Body of pancreas (tissue), 4 donors: ENCODE measurements around the gene SSC5D.

ENCODE experiments used
- POLR2A ChIP-seq, 3 donors: fragments of 450-650 bp; IDR thresholded peaks; one replicate each; pipeline ENCODE4 v1.6.1; 2016; ENCODE audit warnings: antibody characterized with exemption in 3 of 3, mild to moderate bottlenecking in 2 of 3
- TF ChIP-seq, protein P1 (sequence below), 7 experiments: fragments of 450-650 bp in 4 of 7; fragments of 200-600 bp in 3 of 7; sonication (generic) in 3 of 7; IDR thresholded peaks; one replicate each; pipeline ENCODE4 v1.5.1; 2016 to 2019; ENCODE audit warnings: antibody characterized with exemption in 7 of 7

DNA sequence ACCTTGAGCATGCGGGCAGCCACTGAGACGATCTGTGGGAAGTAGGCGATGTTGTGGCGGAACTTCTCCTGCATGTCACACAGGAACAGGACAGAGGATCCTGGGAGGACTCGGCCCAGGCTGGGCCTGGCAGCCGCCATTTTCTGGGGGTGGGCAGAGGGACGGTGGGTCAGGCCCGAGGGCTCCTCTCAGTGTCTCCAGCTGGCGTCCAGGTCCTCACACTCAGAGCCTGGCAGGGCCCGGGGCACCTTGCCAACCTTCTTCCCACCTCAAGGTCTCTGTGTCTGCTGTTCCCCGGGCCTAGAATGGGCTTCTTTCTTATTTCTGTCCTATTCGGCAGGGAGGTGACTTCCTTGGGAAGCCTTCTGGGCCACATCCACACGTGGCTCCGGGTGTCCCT, 31.9 kb upstream of the SSC5D start:
- TF ChIP-seq, protein P1, sequence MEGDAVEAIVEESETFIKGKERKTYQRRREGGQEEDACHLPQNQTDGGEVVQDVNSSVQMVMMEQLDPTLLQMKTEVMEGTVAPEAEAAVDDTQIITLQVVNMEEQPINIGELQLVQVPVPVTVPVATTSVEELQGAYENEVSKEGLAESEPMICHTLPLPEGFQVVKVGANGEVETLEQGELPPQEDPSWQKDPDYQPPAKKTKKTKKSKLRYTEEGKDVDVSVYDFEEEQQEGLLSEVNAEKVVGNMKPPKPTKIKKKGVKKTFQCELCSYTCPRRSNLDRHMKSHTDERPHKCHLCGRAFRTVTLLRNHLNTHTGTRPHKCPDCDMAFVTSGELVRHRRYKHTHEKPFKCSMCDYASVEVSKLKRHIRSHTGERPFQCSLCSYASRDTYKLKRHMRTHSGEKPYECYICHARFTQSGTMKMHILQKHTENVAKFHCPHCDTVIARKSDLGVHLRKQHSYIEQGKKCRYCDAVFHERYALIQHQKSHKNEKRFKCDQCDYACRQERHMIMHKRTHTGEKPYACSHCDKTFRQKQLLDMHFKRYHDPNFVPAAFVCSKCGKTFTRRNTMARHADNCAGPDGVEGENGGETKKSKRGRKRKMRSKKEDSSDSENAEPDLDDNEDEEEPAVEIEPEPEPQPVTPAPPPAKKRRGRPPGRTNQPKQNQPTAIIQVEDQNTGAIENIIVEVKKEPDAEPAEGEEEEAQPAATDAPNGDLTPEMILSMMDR (IDR thresholded peaks at IDR 0.05): no peak
- TF ChIP-seq POLR2A (IDR thresholded peaks at IDR 0.05): no peak
